ENCODE data around the gene CCR6.

Gene CCR6

DNA sequence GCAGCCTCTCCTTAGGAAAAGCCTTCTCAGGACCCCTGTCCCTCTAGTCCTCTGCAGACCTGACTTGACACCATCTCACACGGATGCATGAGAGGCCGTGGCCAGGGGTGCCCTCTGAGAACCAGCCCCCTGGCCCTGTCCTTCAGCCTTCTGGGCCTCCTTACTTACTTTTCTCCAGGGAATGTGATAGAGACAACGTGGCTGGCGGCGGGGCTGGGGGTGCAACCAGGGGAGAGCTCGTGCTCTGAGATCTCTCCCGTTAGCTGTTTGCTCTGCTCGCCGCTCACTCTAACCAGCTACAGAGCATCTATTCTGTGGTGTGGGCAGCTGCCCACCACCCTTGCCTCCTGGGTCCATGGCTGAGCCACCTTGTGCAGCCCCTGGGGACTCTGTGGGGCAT is 20.1 kb downstream of the CCR6 start:
- H3K18ac ChIP-seq (ENCODE audit: low read length), result no peak overlapping the region
- H3K79me2 ChIP-seq (ENCODE audit: control insufficient read depth, insufficient read depth, low read length), result no peaks in the 10 kb centered on the region
- no peak overlapping the region for H2BK15ac ChIP-seq (replicated peaks; ENCODE audit: low read depth)
- H3K56ac ChIP-seq (ENCODE audit: low read length), result no peak overlapping the region
- no peak overlapping the region for H2BK120ac ChIP-seq (ENCODE audit: low read depth, low read length)
- no peak overlapping the region for H4K5ac ChIP-seq (ENCODE audit: low read length)
- H3K27ac ChIP-seq (ENCODE audit: low read depth, low read length), result no peak overlapping the region
- no peak overlapping the region for H3K23ac ChIP-seq (ENCODE audit: low read length)
- H3K9ac ChIP-seq (ENCODE audit: low read length), result no peak overlapping the region
- no peak for DNase-seq
- H4K8ac ChIP-seq (ENCODE audit: low read depth, low read length), result no peak overlapping the region
- no peak overlapping the region for H3K4me2 ChIP-seq (ENCODE audit: low read length)
- H3K4me1 ChIP-seq (ENCODE audit: control insufficient read depth, low read depth, low read length), result peaks cover 3% of the 10 kb centered on the region
- H3K79me1 ChIP-seq (ENCODE audit: low read length), result no peaks in the 10 kb centered on the region
- no peak overlapping the region for H3K4me3 ChIP-seq (ENCODE audit: low read length)
- no peak overlapping the region for H2AK5ac ChIP-seq (ENCODE audit: low read length)
- no peaks in the 10 kb centered on the region for H3K27me3 ChIP-seq (ENCODE audit: insufficient read depth, low read length, poor library complexity)
- WGBS (ENCODE audit: extremely low coverage, insufficient coverage, low lambda C conversion rate), result no CpG with 5 or more reads among the region's 9 CpGs
- H3K36me3 ChIP-seq (ENCODE audit: control insufficient read depth, insufficient read depth, low read length), result no peaks in the 10 kb centered on the region
- H3K4ac ChIP-seq (ENCODE audit: low read depth, low read length), result no peak overlapping the region
- H2BK5ac ChIP-seq (ENCODE audit: low read length), result no peak overlapping the region

DNA sequence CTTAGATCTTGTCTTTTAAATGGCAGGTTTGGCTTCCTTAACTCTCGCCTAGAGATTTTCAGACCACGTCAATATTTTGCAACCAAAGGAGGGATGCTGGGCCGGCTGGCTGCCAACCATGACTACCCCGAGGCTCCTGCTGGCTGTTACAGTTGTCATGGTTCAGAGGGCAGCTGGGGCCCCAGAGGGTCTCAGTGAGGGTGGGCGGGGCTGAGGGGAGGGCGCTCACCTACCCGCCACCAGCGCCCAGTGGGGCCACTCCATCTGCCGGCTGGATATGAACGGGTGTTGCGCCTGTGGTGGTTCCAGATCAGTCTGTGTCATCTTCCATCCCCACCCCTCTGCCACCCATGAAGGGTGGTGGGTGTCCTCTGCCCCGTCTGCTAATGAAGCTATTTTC is 22.6 kb downstream of the CCR6 start:
- H3K56ac ChIP-seq (ENCODE audit: low read length), result no peak overlapping the region
- H3K4ac ChIP-seq (ENCODE audit: low read depth, low read length), result no peak overlapping the region
- no peak overlapping the region for H4K5ac ChIP-seq (ENCODE audit: low read length)
- H3K9ac ChIP-seq (ENCODE audit: low read length), result no peak overlapping the region
- H3K79me1 ChIP-seq (ENCODE audit: low read length), result no peaks in the 10 kb centered on the region
- no peak overlapping the region for H2BK120ac ChIP-seq (ENCODE audit: low read depth, low read length)
- no peak for DNase-seq
- no peaks in the 10 kb centered on the region for H3K36me3 ChIP-seq (ENCODE audit: control insufficient read depth, insufficient read depth, low read length)
- H3K18ac ChIP-seq (ENCODE audit: low read length), result no peak overlapping the region
- no peak overlapping the region for H3K23ac ChIP-seq (ENCODE audit: low read length)
- no peaks in the 10 kb centered on the region for H3K27me3 ChIP-seq (ENCODE audit: insufficient read depth, low read length, poor library complexity)
- no peak overlapping the region for H2BK5ac ChIP-seq (ENCODE audit: low read length)
- H4K8ac ChIP-seq (ENCODE audit: low read depth, low read length), result no peak overlapping the region
- H3K4me3 ChIP-seq (ENCODE audit: low read length), result no peak overlapping the region
- no peak overlapping the region for H2AK5ac ChIP-seq (ENCODE audit: low read length)
- H3K27ac ChIP-seq (ENCODE audit: low read depth, low read length), result no peak overlapping the region
- H2BK15ac ChIP-seq (replicated peaks; ENCODE audit: low read depth), result no peak overlapping the region
- no CpG with 5 or more reads among the region's 12 CpGs for WGBS (ENCODE audit: extremely low coverage, insufficient coverage, low lambda C conversion rate)
- peaks cover 3% of the 10 kb centered on the region for H3K4me1 ChIP-seq (ENCODE audit: control insufficient read depth, low read depth, low read length)
- no peak overlapping the region for H3K4me2 ChIP-seq (ENCODE audit: low read length)
- H3K79me2 ChIP-seq (ENCODE audit: control insufficient read depth, insufficient read depth, low read length), result no peaks in the 10 kb centered on the region

DNA sequence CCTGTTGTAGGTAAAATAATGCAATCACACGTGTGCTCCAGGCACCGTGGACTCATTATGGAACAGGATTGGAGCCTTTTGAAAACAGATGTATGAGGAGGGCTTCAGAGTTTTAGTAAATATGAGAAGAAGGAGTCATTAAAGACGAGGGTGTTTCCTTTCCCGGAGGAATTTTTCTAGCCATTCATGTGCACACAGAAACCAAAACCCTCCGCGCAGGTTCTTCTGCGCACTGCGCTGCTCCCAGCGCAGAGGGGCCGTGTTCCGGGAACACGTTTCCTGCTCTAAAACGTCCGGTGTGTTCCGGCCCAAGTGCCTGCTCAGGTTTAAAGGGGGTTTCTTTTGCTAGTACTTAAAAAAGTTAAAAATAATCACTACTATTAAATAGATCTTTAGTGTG is 23.2 kb downstream of the CCR6 start:
- Histone ChIP-seq H3K36me3 (ENCODE audit: control insufficient read depth, insufficient read depth, low read length) (no peaks in the 10 kb centered on the region), H3K23ac (ENCODE audit: low read length) (no peak overlapping the region), H3K79me2 (ENCODE audit: control insufficient read depth, insufficient read depth, low read length) (no peaks in the 10 kb centered on the region), H3K4ac (ENCODE audit: low read depth, low read length) (no peak overlapping the region), H3K9ac (ENCODE audit: low read length) (no peak overlapping the region), H2AK5ac (ENCODE audit: low read length) (no peak overlapping the region), H2BK120ac (ENCODE audit: low read depth, low read length) (no peak overlapping the region), H3K27me3 (ENCODE audit: insufficient read depth, low read length, poor library complexity) (no peaks in the 10 kb centered on the region), H4K8ac (ENCODE audit: low read depth, low read length) (no peak overlapping the region), H3K4me2 (ENCODE audit: low read length) (no peak overlapping the region), H3K4me1 (ENCODE audit: control insufficient read depth, low read depth, low read length) (peaks cover 3% of the 10 kb centered on the region), H3K18ac (ENCODE audit: low read length) (no peak overlapping the region), H4K5ac (ENCODE audit: low read length) (no peak overlapping the region), H2BK5ac (ENCODE audit: low read length) (no peak overlapping the region), H3K4me3 (ENCODE audit: low read length) (no peak overlapping the region), H3K79me1 (ENCODE audit: low read length) (no peaks in the 10 kb centered on the region), H3K27ac (ENCODE audit: low read depth, low read length) (no peak overlapping the region), H2BK15ac (replicated peaks; ENCODE audit: low read depth) (no peak overlapping the region), H3K56ac (ENCODE audit: low read length) (no peak overlapping the region)
- no peak for DNase-seq
- no CpG with 5 or more reads among the region's 15 CpGs for WGBS (ENCODE audit: extremely low coverage, insufficient coverage, low lambda C conversion rate)

DNA sequence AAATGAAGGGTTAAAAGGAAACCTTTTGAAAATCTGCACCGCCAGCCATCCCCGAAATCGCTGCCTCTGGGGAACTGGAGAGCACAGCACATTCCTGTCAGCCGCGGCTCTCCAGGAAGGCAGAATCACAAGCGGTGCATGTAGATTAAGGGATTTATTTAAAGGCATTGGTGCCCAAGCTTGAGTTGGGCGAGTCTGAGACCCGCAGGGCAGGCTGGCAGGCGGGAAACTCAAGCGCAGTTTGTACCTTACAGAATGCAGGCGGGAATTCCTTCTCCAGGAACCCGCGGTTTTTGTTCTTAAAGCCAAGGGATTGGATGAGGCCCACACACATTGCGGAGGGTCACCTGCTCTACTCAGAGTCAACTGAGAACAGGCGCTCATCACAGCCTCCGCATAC is 24.1 kb downstream of the CCR6 start:
- Histone ChIP-seq H3K23ac (ENCODE audit: low read length) (no peak overlapping the region), H3K9ac (ENCODE audit: low read length) (peak overlapping the region; percentile 28), H3K4me3 (ENCODE audit: low read length) (no peak overlapping the region), H3K79me2 (ENCODE audit: control insufficient read depth, insufficient read depth, low read length) (no peaks in the 10 kb centered on the region), H3K36me3 (ENCODE audit: control insufficient read depth, insufficient read depth, low read length) (no peaks in the 10 kb centered on the region), H3K18ac (ENCODE audit: low read length) (no peak overlapping the region), H3K79me1 (ENCODE audit: low read length) (no peaks in the 10 kb centered on the region), H2BK15ac (replicated peaks; ENCODE audit: low read depth) (no peak overlapping the region), H3K56ac (ENCODE audit: low read length) (no peak overlapping the region), H3K27ac (ENCODE audit: low read depth, low read length) (no peak overlapping the region), H3K4ac (ENCODE audit: low read depth, low read length) (no peak overlapping the region), H2AK5ac (ENCODE audit: low read length) (no peak overlapping the region), H4K5ac (ENCODE audit: low read length) (no peak overlapping the region), H3K4me1 (ENCODE audit: control insufficient read depth, low read depth, low read length) (peaks cover 3% of the 10 kb centered on the region), H3K4me2 (ENCODE audit: low read length) (peak overlapping the region; percentile 27), H4K8ac (ENCODE audit: low read depth, low read length) (no peak overlapping the region), H2BK5ac (ENCODE audit: low read length) (no peak overlapping the region), H3K27me3 (ENCODE audit: insufficient read depth, low read length, poor library complexity) (no peaks in the 10 kb centered on the region), H2BK120ac (ENCODE audit: low read depth, low read length) (no peak overlapping the region)
- WGBS (ENCODE audit: extremely low coverage, insufficient coverage, low lambda C conversion rate), result no CpG with 5 or more reads among the region's 16 CpGs
- peak; percentile 69 for DNase-seq

DNA sequence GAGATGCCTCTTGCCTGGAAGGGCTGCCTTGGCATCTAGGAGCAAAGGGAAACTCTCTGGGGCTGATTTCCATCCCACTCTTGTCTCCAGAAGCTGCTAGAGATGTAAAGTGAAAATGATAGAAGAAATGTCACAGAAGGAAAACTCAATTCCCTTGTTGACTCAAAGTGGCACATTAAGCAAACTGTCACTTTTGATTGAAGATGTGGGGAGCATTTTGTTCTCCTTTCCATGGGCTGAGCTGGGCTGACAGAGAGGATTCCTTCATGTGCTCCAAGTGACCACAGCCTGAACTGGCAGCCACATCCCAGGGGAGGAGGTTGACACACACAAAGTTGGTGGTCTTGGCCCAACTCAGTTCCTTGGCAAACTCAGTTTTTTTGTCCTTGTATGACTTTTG is 25.1 kb downstream of the CCR6 start:
- H2BK5ac ChIP-seq (ENCODE audit: low read length), result no peak overlapping the region
- H3K18ac ChIP-seq (ENCODE audit: low read length), result no peak overlapping the region
- H3K36me3 ChIP-seq (ENCODE audit: control insufficient read depth, insufficient read depth, low read length), result no peaks in the 10 kb centered on the region
- no peak overlapping the region for H2BK15ac ChIP-seq (replicated peaks; ENCODE audit: low read depth)
- no peak overlapping the region for H2BK120ac ChIP-seq (ENCODE audit: low read depth, low read length)
- no peak overlapping the region for H3K27ac ChIP-seq (ENCODE audit: low read depth, low read length)
- H3K23ac ChIP-seq (ENCODE audit: low read length), result no peak overlapping the region
- no peak overlapping the region for H4K8ac ChIP-seq (ENCODE audit: low read depth, low read length)
- no peak overlapping the region for H3K9ac ChIP-seq (ENCODE audit: low read length)
- no peak overlapping the region for H3K4me3 ChIP-seq (ENCODE audit: low read length)
- H3K4ac ChIP-seq (ENCODE audit: low read depth, low read length), result no peak overlapping the region
- no peaks in the 10 kb centered on the region for H3K27me3 ChIP-seq (ENCODE audit: insufficient read depth, low read length, poor library complexity)
- H3K79me1 ChIP-seq (ENCODE audit: low read length), result no peaks in the 10 kb centered on the region
- peaks cover 3% of the 10 kb centered on the region for H3K4me1 ChIP-seq (ENCODE audit: control insufficient read depth, low read depth, low read length)
- H3K79me2 ChIP-seq (ENCODE audit: control insufficient read depth, insufficient read depth, low read length), result no peaks in the 10 kb centered on the region
- DNase-seq, result no peak
- no peak overlapping the region for H2AK5ac ChIP-seq (ENCODE audit: low read length)
- no peak overlapping the region for H3K4me2 ChIP-seq (ENCODE audit: low read length)
- H4K5ac ChIP-seq (ENCODE audit: low read length), result no peak overlapping the region
- no peak overlapping the region for H3K56ac ChIP-seq (ENCODE audit: low read length)

DNA sequence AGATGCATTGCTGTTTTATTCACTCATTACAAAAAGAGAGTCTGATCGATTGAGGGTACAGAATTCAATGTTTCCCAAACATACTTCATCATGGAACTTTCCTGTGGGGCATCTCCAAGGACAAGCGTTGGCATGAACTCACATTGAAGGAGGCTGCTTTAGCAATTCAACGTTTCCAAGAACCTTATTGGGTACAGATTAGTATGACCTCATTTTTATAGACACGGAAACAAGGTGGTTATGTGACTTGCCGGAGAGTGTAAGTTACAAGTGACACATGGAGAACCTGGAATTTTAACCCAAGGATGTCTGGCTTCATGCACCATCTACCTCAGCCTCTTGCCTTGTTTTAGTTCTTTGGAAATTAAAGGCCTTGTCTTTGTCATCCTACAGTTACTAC is 26.1 kb downstream of the CCR6 start:
- Histone ChIP-seq H3K18ac (ENCODE audit: low read length) (no peak overlapping the region), H3K56ac (ENCODE audit: low read length) (no peak overlapping the region), H2BK120ac (ENCODE audit: low read depth, low read length) (no peak overlapping the region), H3K27ac (ENCODE audit: low read depth, low read length) (no peak overlapping the region), H3K23ac (ENCODE audit: low read length) (no peak overlapping the region), H2BK15ac (replicated peaks; ENCODE audit: low read depth) (no peak overlapping the region), H3K4me3 (ENCODE audit: low read length) (no peak overlapping the region), H3K27me3 (ENCODE audit: insufficient read depth, low read length, poor library complexity) (no peaks in the 10 kb centered on the region), H2BK5ac (ENCODE audit: low read length) (no peak overlapping the region), H3K36me3 (ENCODE audit: control insufficient read depth, insufficient read depth, low read length) (no peaks in the 10 kb centered on the region), H3K4me2 (ENCODE audit: low read length) (no peak overlapping the region), H3K79me2 (ENCODE audit: control insufficient read depth, insufficient read depth, low read length) (no peaks in the 10 kb centered on the region), H4K5ac (ENCODE audit: low read length) (no peak overlapping the region), H3K4me1 (ENCODE audit: control insufficient read depth, low read depth, low read length) (peaks cover 3% of the 10 kb centered on the region), H3K4ac (ENCODE audit: low read depth, low read length) (no peak overlapping the region), H3K79me1 (ENCODE audit: low read length) (no peaks in the 10 kb centered on the region), H3K9ac (ENCODE audit: low read length) (no peak overlapping the region), H2AK5ac (ENCODE audit: low read length) (no peak overlapping the region), H4K8ac (ENCODE audit: low read depth, low read length) (no peak overlapping the region)
- WGBS (ENCODE audit: extremely low coverage, insufficient coverage, low lambda C conversion rate), result no CpG with 5 or more reads among the region's 5 CpGs
- no peak for DNase-seq
